Measurements from ENCODE around the gene MTHFD1L. TPM values are rescaled to one million over a fixed set of nuclear protein-coding genes. Genes with fewer than 3 reads are reported as not detected.

Gene MTHFD1L
- total and polyA plus RNA-seq, 9 of the 15 experiments (the other 6 are each of a cell fraction or from before 2014, with no cell fraction given) = 20.9 to 128 (median 61.0) TPM

DNA sequence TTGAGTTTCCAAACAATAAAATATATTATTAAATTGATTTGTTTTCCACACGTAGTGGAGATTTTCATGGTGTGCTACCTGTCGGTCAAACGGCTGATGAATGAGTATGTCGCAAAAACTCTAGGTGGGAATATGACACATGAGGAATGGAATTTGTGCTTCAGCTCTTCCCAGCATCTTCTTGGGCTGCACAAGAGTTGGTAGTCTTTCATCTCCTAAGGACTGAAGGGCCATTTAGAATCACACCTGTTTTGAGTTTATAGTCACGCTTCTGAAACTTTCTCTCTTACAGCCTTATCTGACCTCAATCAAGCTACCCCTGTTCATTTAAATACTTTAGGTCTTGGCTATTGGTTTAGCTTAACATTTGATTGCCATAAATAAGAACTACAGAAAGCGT lies 216.6 kb downstream of the MTHFD1L start:
- H3K9me1 ChIP-seq (ENCODE audit: control insufficient read depth, insufficient read depth, low read length) = no peaks in the 10 kb centered on the region
- H3K4me3 ChIP-seq = no peak overlapping the region
- no peak for DNase-seq (ENCODE audit: extremely low read depth in 1 of 4, low spot score in 3 of 4)
- no peak overlapping the region for H2AFZ ChIP-seq (ENCODE audit: low read depth, low read length)
- H3K27me3 ChIP-seq (ENCODE audit: control insufficient read depth in 2 of 2, insufficient read depth in 2 of 2, low read length in 2 of 2) = no peaks in the 10 kb centered on the region
- no peak for ATAC-seq
- no peak overlapping the region for H3K4me2 ChIP-seq (ENCODE audit: insufficient read depth, low read length)
- POLR2A ChIA-PET = interaction anchor here (1.0 to 1.7 kb wide), 3 partner anchors 13 to 74 kb away, joined by 3 to 5 read pairs (median 4); no protein-coding TSS in a partner anchor
- intact Hi-C loops (cut with micrococcal nuclease) (no loop called here), in situ Hi-C loops (cut with MboI) (no loop called here)
- no peaks in the 10 kb centered on the region for H3K9me3 ChIP-seq (replicated peaks; ENCODE audit: control insufficient read depth, insufficient read depth, low read depth, low read length)
- no peaks in the 10 kb centered on the region for H4K20me1 ChIP-seq (replicated peaks; ENCODE audit: control insufficient read depth, insufficient read depth, low read length)
- 0 out of 3 replicates have a peak, but pooled peaks cover 5% of the 10 kb centered on the region for H3K36me3 ChIP-seq (ENCODE audit: control insufficient read depth, insufficient read depth, low read length)
- no peak overlapping the region for H3K9ac ChIP-seq (ENCODE audit: insufficient read depth in 1 of 2, low read depth in 2 of 2, low read length in 2 of 2)
- FAIRE-seq = no peak
- no peaks in the 10 kb centered on the region; a peak in 1 of 5 replicates for H3K4me1 ChIP-seq (replicated peaks in 1 of 2; ENCODE audit: control insufficient read depth in 2 of 2, insufficient read depth in 2 of 2, low read length in 2 of 2)
- BruUV-seq (replicated peaks) = no TSS peak
- TF ChIP-seq ZBTB5 (IDR thresholded peaks at IDR 0.05) (no peak), CBX1 (IDR thresholded peaks at IDR 0.05; ENCODE audit: low read depth) (no peak), SUPT5H (IDR thresholded peaks at IDR 0.05) (no peak), RHOXF2B (CRISPR knock-in tag; conservative IDR thresholded peaks at IDR 0.05) (no peak), MAFG (tag; conservative IDR thresholded peaks at IDR 0.05) (no peak), TRIM25 (IDR thresholded peaks at IDR 0.05; ENCODE audit: borderline replicate concordance) (no peak), ERF (CRISPR knock-in tag; IDR thresholded peaks at IDR 0.05) (no peak), ZNF644 (tag; IDR thresholded peaks at IDR 0.05; ENCODE audit: low read depth) (no peak), ATF6 (CRISPR knock-in tag; IDR thresholded peaks at IDR 0.05) (no peak), CEBPZ (IDR thresholded peaks at IDR 0.05; ENCODE audit: borderline replicate concordance, low read depth, low read length) (no peak)
- WGBS (ENCODE audit: insufficient coverage, low coverage, missing lambda C conversion rate) = 82% methylated on average over 6 of the region's 6 CpGs
- CTCF ChIA-PET (ENCODE audit: low intra/inter-chr PET ratio) = no interaction called here
- H3K27ac ChIP-seq (ENCODE audit: extremely low read depth, low read depth, low read length) = no peak overlapping the region
- H3K79me2 ChIP-seq (ENCODE audit: control insufficient read depth, insufficient read depth, low read length) = no peaks in the 10 kb centered on the region

Measured in K562 (cell line).